Measurements from ENCODE around the gene BBX.

Gene BBX

DNA sequence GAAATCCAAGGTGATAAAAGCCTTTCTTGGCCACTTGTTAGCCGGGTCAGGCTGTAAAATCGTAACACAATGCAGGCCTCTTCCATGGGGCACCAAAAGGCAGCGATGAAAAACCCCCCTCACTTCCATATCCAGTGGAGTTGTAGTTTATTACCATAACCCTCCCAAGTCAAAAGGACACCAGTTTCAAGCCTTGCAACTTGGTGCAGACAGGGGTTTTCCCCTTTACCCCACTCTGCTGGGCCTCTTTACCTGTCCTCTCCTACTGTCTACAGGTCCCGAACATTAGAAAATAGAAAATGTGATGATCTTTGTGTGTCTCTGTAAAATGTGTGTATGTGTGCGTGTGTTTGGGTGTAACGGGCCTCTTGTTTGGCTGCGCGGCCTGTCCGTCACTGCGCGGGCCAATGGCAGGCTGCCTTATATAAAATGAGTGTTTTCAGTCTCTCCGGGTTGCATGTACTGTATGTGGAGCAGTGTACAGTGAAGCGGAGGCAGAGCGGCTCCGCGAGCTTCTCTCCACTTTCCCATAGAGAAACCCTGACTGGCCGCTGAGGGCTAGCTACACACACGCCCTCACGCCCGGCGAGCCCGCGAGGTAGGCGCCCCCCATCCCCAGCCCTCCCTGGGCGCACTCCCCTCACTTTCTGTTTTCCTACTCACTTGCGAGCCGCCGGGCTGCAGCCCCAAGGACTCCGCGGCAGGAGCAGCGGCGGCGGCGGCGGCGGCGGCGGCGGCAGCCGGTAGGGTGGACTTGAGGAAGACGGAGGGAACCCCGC lies at the start of gene BBX:
Gene BBX (plus strand): TSS at position 453 of the 779 bp plus-strand sequence. CDS start 187,499 bp downstream, outside the sequence.
- H3K9me3 Mint-ChIP-seq, result no peaks in the 10 kb centered on the region
- peak within 1 kb of the TSS; percentile 94 for H3K27ac Mint-ChIP-seq
- peaks cover 4% of the 10 kb centered on the region for H3K36me3 Mint-ChIP-seq (ENCODE audit: low read depth)
- H3K27me3 Mint-ChIP-seq, result peaks cover under 1% of the 10 kb centered on the region
- peaks cover 32% of the 10 kb centered on the region for H3K4me1 Mint-ChIP-seq (ENCODE audit: low read depth)
- H3K4me3 Mint-ChIP-seq, result peak within 1 kb of the TSS; percentile 92

- H3K27ac Mint-ChIP-seq, result no peak overlapping the region
- no peaks in the 10 kb centered on the region for H3K36me3 Mint-ChIP-seq (ENCODE audit: low read depth)
- peaks cover 12% of the 10 kb centered on the region for H3K9me3 Mint-ChIP-seq
- H3K27me3 Mint-ChIP-seq, result peaks cover 21% of the 10 kb centered on the region
- H3K4me1 Mint-ChIP-seq (ENCODE audit: low read depth), result no peaks in the 10 kb centered on the region
- no peak overlapping the region for H3K4me3 Mint-ChIP-seq
Observed at GRCh38 chr3:107476462-107476861, 46.3 kb upstream of the BBX start.

GRCh38 chr3:107487490-107487889 lies 35.3 kb upstream of the BBX start:
- Mint-ChIP-seq H3K4me1 (ENCODE audit: low read depth) (no peaks in the 10 kb centered on the region), H3K4me3 (no peak overlapping the region), H3K9me3 (no peaks in the 10 kb centered on the region), H3K36me3 (ENCODE audit: low read depth) (no peaks in the 10 kb centered on the region), H3K27ac (no peak overlapping the region), H3K27me3 (no peaks in the 10 kb centered on the region)

GRCh38 chr3:107488942-107489341 lies 33.8 kb upstream of the BBX start:
- H3K27ac Mint-ChIP-seq, result no peak overlapping the region
- H3K4me3 Mint-ChIP-seq, result no peak overlapping the region
- no peaks in the 10 kb centered on the region for H3K9me3 Mint-ChIP-seq
- H3K27me3 Mint-ChIP-seq, result no peaks in the 10 kb centered on the region
- no peaks in the 10 kb centered on the region for H3K36me3 Mint-ChIP-seq (ENCODE audit: low read depth)
- no peaks in the 10 kb centered on the region for H3K4me1 Mint-ChIP-seq (ENCODE audit: low read depth)

- Mint-ChIP-seq H3K36me3 (ENCODE audit: low read depth) (no peaks in the 10 kb centered on the region), H3K27ac (no peak overlapping the region), H3K9me3 (no peaks in the 10 kb centered on the region), H3K4me3 (no peak overlapping the region), H3K27me3 (no peaks in the 10 kb centered on the region), H3K4me1 (ENCODE audit: low read depth) (no peaks in the 10 kb centered on the region)
Observed at GRCh38 chr3:107493134-107493533, 29.6 kb upstream of the BBX start.

- H3K9me3 Mint-ChIP-seq, result no peaks in the 10 kb centered on the region
- no peak overlapping the region for H3K27ac Mint-ChIP-seq
- no peaks in the 10 kb centered on the region for H3K27me3 Mint-ChIP-seq
- no peaks in the 10 kb centered on the region for H3K36me3 Mint-ChIP-seq (ENCODE audit: low read depth)
- no peaks in the 10 kb centered on the region for H3K4me1 Mint-ChIP-seq (ENCODE audit: low read depth)
- no peak overlapping the region for H3K4me3 Mint-ChIP-seq
Observed at GRCh38 chr3:107496855-107497254, 25.9 kb upstream of the BBX start.

- Mint-ChIP-seq H3K4me3 (no peak overlapping the region), H3K4me1 (ENCODE audit: low read depth) (no peaks in the 10 kb centered on the region), H3K9me3 (no peaks in the 10 kb centered on the region), H3K36me3 (ENCODE audit: low read depth) (no peaks in the 10 kb centered on the region), H3K27me3 (no peaks in the 10 kb centered on the region), H3K27ac (no peak overlapping the region)
Observed at GRCh38 chr3:107498646-107499045, 24.1 kb upstream of the BBX start.

DNA sequence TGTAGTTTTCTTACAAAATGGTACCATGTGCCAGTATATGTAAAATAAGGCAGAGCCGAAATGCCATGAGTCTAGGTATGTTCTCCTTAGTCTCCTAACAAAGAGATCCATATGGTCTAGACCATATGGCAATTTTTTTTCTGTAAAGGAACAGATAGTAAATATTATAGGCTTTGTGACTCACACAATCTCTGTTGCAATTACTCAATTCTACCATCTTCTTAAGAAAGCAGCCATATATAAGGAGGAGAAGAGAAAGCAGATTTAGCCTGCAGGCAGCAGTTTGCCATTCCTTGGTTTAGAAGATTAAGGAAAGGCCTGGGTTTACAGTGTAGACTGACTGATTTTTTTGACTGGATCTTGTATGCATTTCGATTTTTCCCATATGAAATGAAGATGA lies 16.3 kb upstream of the BBX start:
- H3K4me1 Mint-ChIP-seq (ENCODE audit: low read depth), result no peaks in the 10 kb centered on the region
- H3K36me3 Mint-ChIP-seq (ENCODE audit: low read depth), result no peaks in the 10 kb centered on the region
- H3K27ac Mint-ChIP-seq, result no peak overlapping the region
- no peaks in the 10 kb centered on the region for H3K9me3 Mint-ChIP-seq
- no peak overlapping the region for H3K4me3 Mint-ChIP-seq
- H3K27me3 Mint-ChIP-seq, result no peaks in the 10 kb centered on the region

DNA sequence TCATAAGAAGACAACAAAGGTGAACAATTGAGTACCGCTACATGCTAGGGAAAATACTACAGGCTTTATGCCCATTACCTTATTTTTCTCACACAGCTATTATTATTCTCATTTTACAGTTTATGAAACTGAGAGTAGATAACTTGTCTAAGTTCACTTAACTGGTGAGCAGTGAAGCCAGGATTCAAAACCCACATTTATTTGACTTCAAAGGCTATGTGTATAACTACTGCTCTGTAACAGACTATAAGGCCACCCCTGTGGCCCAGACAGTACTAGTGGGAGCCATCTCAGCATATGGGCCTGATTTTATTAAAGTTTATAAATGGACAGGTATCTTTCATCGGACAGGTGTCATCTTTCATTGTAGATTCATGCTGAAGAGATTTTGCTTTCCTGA lies 14.4 kb upstream of the BBX start:
- no peak overlapping the region for H3K27ac Mint-ChIP-seq
- no peak overlapping the region for H3K4me3 Mint-ChIP-seq
- no peaks in the 10 kb centered on the region for H3K9me3 Mint-ChIP-seq
- H3K27me3 Mint-ChIP-seq, result no peaks in the 10 kb centered on the region
- no peaks in the 10 kb centered on the region for H3K36me3 Mint-ChIP-seq (ENCODE audit: low read depth)
- H3K4me1 Mint-ChIP-seq (ENCODE audit: low read depth), result no peaks in the 10 kb centered on the region

GRCh38 chr3:107512108-107512507 lies 10.7 kb upstream of the BBX start:
- H3K9me3 Mint-ChIP-seq, result no peaks in the 10 kb centered on the region
- no peak overlapping the region for H3K27ac Mint-ChIP-seq
- no peaks in the 10 kb centered on the region for H3K4me1 Mint-ChIP-seq (ENCODE audit: low read depth)
- no peaks in the 10 kb centered on the region for H3K36me3 Mint-ChIP-seq (ENCODE audit: low read depth)
- no peak overlapping the region for H3K4me3 Mint-ChIP-seq
- no peaks in the 10 kb centered on the region for H3K27me3 Mint-ChIP-seq

- no peak overlapping the region for H3K27ac Mint-ChIP-seq
- peaks cover 4% of the 10 kb centered on the region for H3K27me3 Mint-ChIP-seq
- H3K4me1 Mint-ChIP-seq (ENCODE audit: low read depth), result no peaks in the 10 kb centered on the region
- H3K9me3 Mint-ChIP-seq, result no peaks in the 10 kb centered on the region
- H3K36me3 Mint-ChIP-seq (ENCODE audit: low read depth), result no peaks in the 10 kb centered on the region
- H3K4me3 Mint-ChIP-seq, result no peak overlapping the region
Observed at GRCh38 chr3:107514453-107514852, 8.3 kb upstream of the BBX start.

GRCh38 chr3:107516475-107516874 lies 6.3 kb upstream of the BBX start:
- H3K27me3 Mint-ChIP-seq, result peaks cover 4% of the 10 kb centered on the region
- H3K4me1 Mint-ChIP-seq (ENCODE audit: low read depth), result peaks cover 1% of the 10 kb centered on the region
- no peak overlapping the region for H3K27ac Mint-ChIP-seq
- H3K36me3 Mint-ChIP-seq (ENCODE audit: low read depth), result no peaks in the 10 kb centered on the region
- no peaks in the 10 kb centered on the region for H3K9me3 Mint-ChIP-seq
- H3K4me3 Mint-ChIP-seq, result no peak overlapping the region

DNA sequence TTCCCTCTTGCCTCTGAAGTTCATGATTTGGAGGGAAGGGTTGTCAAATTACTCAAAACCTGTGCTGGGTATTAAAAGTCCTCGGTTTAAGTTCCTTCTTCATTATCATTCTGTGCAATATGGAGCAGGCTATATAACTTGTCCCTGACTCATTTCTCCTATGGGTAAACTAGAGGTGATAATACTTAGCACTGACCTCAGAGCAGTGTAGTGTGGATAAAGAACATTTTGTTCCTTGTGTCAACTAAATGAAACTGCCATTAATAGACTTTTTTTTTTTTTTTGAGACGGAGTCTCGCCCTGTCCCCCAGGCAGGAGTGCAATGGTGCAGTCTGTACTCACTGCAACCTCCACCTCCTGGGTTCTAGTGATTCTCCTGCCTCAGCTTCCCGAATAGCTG lies 2.2 kb upstream of the BBX start:
- Mint-ChIP-seq H3K27me3 (peaks cover 4% of the 10 kb centered on the region), H3K4me1 (ENCODE audit: low read depth) (peaks cover 15% of the 10 kb centered on the region), H3K27ac (no peak overlapping the region), H3K4me3 (no peak overlapping the region), H3K36me3 (ENCODE audit: low read depth) (no peaks in the 10 kb centered on the region), H3K9me3 (no peaks in the 10 kb centered on the region)

DNA sequence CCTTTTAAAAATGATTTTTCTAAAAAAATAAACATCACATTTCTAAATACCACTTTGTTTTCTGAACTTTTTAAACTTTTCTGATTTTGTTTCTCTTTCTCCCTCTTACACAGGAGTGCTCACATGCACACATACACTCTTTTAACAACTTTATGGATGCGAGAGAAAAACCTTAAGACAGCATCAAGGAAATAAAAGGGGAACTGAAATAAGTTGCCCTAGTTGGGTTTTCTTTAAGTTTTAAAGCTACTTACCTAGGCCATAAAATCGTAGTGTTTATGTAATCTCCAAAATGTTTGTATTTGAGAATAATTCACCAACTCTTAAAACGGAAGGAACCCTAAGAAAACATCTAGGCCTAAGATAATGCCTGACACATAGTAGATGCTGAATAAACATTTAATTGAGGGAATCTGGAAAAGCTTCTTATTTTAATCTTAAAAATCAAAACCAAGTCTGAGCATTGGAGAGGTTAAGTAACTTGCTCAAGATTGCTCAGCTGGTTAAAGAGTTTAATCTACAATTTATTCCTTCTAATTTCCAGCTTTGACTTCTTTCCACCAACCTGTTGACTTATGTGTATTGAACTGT lies 1.2 kb upstream of the BBX start:
- H3K36me3 Mint-ChIP-seq (ENCODE audit: low read depth), result no peaks in the 10 kb centered on the region
- no peak overlapping the region for H3K4me3 Mint-ChIP-seq
- no peak overlapping the region for H3K27ac Mint-ChIP-seq
- no peaks in the 10 kb centered on the region for H3K9me3 Mint-ChIP-seq
- peaks cover 25% of the 10 kb centered on the region for H3K4me1 Mint-ChIP-seq (ENCODE audit: low read depth)
- peaks cover 4% of the 10 kb centered on the region for H3K27me3 Mint-ChIP-seq

- H3K27ac Mint-ChIP-seq, result peak overlapping the region; percentile 34
- peak overlapping the region; percentile 92 for H3K4me3 Mint-ChIP-seq
- no peaks in the 10 kb centered on the region for H3K27me3 Mint-ChIP-seq
- H3K36me3 Mint-ChIP-seq (ENCODE audit: low read depth), result peaks cover 8% of the 10 kb centered on the region
- peaks cover 35% of the 10 kb centered on the region for H3K4me1 Mint-ChIP-seq (ENCODE audit: low read depth)
- H3K9me3 Mint-ChIP-seq, result no peaks in the 10 kb centered on the region
Observed at GRCh38 chr3:107523289-107523538, 452 bp downstream of the BBX start.

Data from stimulated activated naive CD8-positive, alpha-beta T cell treated with anti-CD3 and anti-CD28 coated beads, Interleukin-15, Interleukin-2, amounts not matched to agents 100 ng/mL and 50 ng/mL, for 24 hours (primary cell).